GM23338 (cell line): ENCODE data around the gene ZNF783. TPM values are rescaled to one million over a fixed set of nuclear protein-coding genes. Genes with fewer than 3 reads are reported as not detected.

ENCODE experiments used
- ATAC-seq: fragments of 200-7000 bp; cut with Tn5 transposase; 3 replicates; pipeline ENCODE4 v1.9.1; 2020
- DNase-seq: peaks from one replicate; pipeline ENCODE4 v3.0.0-alpha.2; 2015; ENCODE audit warnings: low spot score
- H2AFZ ChIP-seq: fragments of 200-600 bp; sonication (generic); 2 replicates; pipeline ENCODE4 v1.8.0; 2016; ENCODE audit warnings: antibody characterized with exemption, mild to moderate bottlenecking, moderate library complexity
- H3F3A ChIP-seq: fragments of 200-600 bp; sonication (generic); replicated peaks from 2 replicates; pipeline ENCODE4 v1.8.0; 2017; ENCODE audit warnings: antibody characterized with exemption, mixed run types, low read depth
- H3K27ac ChIP-seq: fragments of 200-600 bp; sonication (generic); 2 replicates; pipeline ENCODE4 v1.6.1; 2016; ENCODE audit warnings: low read depth
- H3K27me3 ChIP-seq: fragments of 200-600 bp; sonication (generic); 2 replicates; pipeline ENCODE4 v1.8.0; 2016; ENCODE audit warnings: mild to moderate bottlenecking, mixed run types, moderate library complexity; ENCODE audit not compliant: insufficient read depth
- H3K36me3 ChIP-seq: fragments of 200-600 bp; sonication (generic); 2 replicates; pipeline ENCODE4 v1.8.0; 2016; ENCODE audit warnings: mild to moderate bottlenecking; ENCODE audit not compliant: insufficient read depth
- H3K4me1 ChIP-seq: fragments of 200-600 bp; sonication (generic); 2 replicates; pipeline ENCODE4 v1.8.0; 2016; ENCODE audit warnings: mild to moderate bottlenecking, moderate library complexity; ENCODE audit not compliant: insufficient read depth
- H3K4me2 ChIP-seq: fragments of 200-600 bp; sonication (generic); 2 replicates; pipeline ENCODE4 v1.7.1; 2017; ENCODE audit warnings: mixed run types
- H3K4me3 ChIP-seq: fragments of 200-600 bp; sonication (generic); 2 replicates; pipeline ENCODE4 v1.6.1; 2016; ENCODE audit warnings: mixed run types
- H3K79me2 ChIP-seq: fragments of 200-600 bp; sonication (generic); replicated peaks from 2 replicates; pipeline ENCODE4 v1.8.0; 2017; ENCODE audit warnings: mild to moderate bottlenecking; ENCODE audit not compliant: insufficient read depth
- H3K9me2 ChIP-seq: fragments of 200-600 bp; sonication (generic); 2 replicates; pipeline ENCODE4 v1.8.0; 2017; ENCODE audit not compliant: insufficient read depth
- H4K20me1 ChIP-seq: fragments of 200-600 bp; sonication (generic); replicated peaks from 2 replicates; pipeline ENCODE4 v1.8.0; 2017; ENCODE audit warnings: mild to moderate bottlenecking; ENCODE audit not compliant: insufficient read depth
- H3K27ac Mint-ChIP-seq: 2 replicates; pipeline ENCODE4 v1.8.0; 2020; ENCODE audit warnings: inconsistent platforms, mild to moderate bottlenecking, moderate library complexity, mixed read lengths
- H3K27me3 Mint-ChIP-seq: 3 replicates; pipeline ENCODE4 v1.8.0; 2022; ENCODE audit warnings: low read depth, mild to moderate bottlenecking, moderate library complexity, mixed read lengths, inconsistent platforms; ENCODE audit not compliant: insufficient read depth, poor library complexity
- H3K36me3 Mint-ChIP-seq: 3 replicates; pipeline ENCODE4 v1.8.0; 2021; ENCODE audit warnings: low read depth, mild to moderate bottlenecking, inconsistent platforms, moderate library complexity, mixed read lengths
- H3K4me1 Mint-ChIP-seq: 3 replicates; pipeline ENCODE4 v1.8.0; 2020; ENCODE audit warnings: mild to moderate bottlenecking, inconsistent platforms, mixed read lengths
- H3K4me3 Mint-ChIP-seq: 3 replicates; pipeline ENCODE4 v1.8.0; 2021; ENCODE audit warnings: moderate library complexity, mild to moderate bottlenecking, inconsistent platforms, mixed read lengths
- H3K9me3 Mint-ChIP-seq: 3 replicates; pipeline ENCODE4 v1.8.0; 2020; ENCODE audit warnings: moderate library complexity, mild to moderate bottlenecking, inconsistent platforms, mixed read lengths
- CREB1 ChIP-seq: fragments of 250-450 bp; sonication (Bioruptor Pico); IDR thresholded peaks from 2 replicates; pipeline ENCODE4 v1.5.0; 2020; ENCODE audit warnings: low read depth, mild to moderate bottlenecking, moderate library complexity
- JUNB ChIP-seq: IDR thresholded peaks from one replicate; pipeline ENCODE4 v1.6.1; 2016; ENCODE audit warnings: antibody characterized with exemption; ENCODE audit not compliant: unreplicated experiment
- NANOG ChIP-seq: IDR thresholded peaks from 2 replicates; pipeline ENCODE4 v1.6.1; 2016; ENCODE audit warnings: antibody characterized with exemption, borderline replicate concordance
- POLR2AphosphoS5 ChIP-seq: IDR thresholded peaks from 2 replicates; pipeline ENCODE4 v1.6.1; 2016; ENCODE audit warnings: antibody characterized with exemption, low read depth
- STAT1 ChIP-seq: IDR thresholded peaks from one replicate; pipeline ENCODE4 v1.6.1; 2016; ENCODE audit warnings: antibody characterized with exemption; ENCODE audit not compliant: unreplicated experiment
- ZNF331 ChIP-seq: fragments of 250-450 bp; sonication (Bioruptor Pico); IDR thresholded peaks from 2 replicates; pipeline ENCODE4 v1.5.0; 2020; ENCODE audit warnings: low read depth, mild to moderate bottlenecking, moderate library complexity
- polyA plus RNA-seq: library from polyadenylated mRNA; unstranded; fragments of >200 nt; fragmentation: Nextera tagmentation; extraction: Ambion mirVana; gene quantifications from 2 replicates; pipeline ENCODE4 v1.2.1, GENCODE V29; 2016
- total RNA-seq: library from RNA; depleted of rRNA; stranded (reverse); fragments of >200 nt; shearing (Covaris generic); gene quantifications from 2 replicates; pipeline ENCODE4 v1.2.3, GENCODE V29; 2014
- TF ChIP-seq, protein P1 (sequence below): fragments of 250-450 bp; sonication (Bioruptor Pico); IDR thresholded peaks from 2 replicates; pipeline ENCODE4 v1.5.0; 2020; ENCODE audit warnings: mild to moderate bottlenecking, moderate library complexity
- TF ChIP-seq, protein P2 (sequence below): IDR thresholded peaks from 2 replicates; pipeline ENCODE4 v1.6.1; 2016; ENCODE audit warnings: antibody characterized with exemption
- TF ChIP-seq, protein P3 (sequence below): IDR thresholded peaks from one replicate; pipeline ENCODE4 v1.6.1; 2018; ENCODE audit warnings: antibody characterized with exemption; ENCODE audit not compliant: unreplicated experiment
- TF ChIP-seq, protein P4 (sequence below), 2 experiments: fragments of 200-600 bp in 1 of 2; sonication (generic) in 1 of 2; conservative IDR thresholded peaks; 2 replicates each; pipeline versions ENCODE4 v1.5.1 to v1.6.1; 2016 to 2017; ENCODE audit warnings: antibody characterized with exemption in 2 of 2, low read depth in 2 of 2, mild to moderate bottlenecking in 2 of 2, moderate library complexity in 1 of 2

ZNF783 gene
- total and polyA plus RNA-seq, 2 experiments from 2014 or later = 2.1 to 9.0 TPM

DNA sequence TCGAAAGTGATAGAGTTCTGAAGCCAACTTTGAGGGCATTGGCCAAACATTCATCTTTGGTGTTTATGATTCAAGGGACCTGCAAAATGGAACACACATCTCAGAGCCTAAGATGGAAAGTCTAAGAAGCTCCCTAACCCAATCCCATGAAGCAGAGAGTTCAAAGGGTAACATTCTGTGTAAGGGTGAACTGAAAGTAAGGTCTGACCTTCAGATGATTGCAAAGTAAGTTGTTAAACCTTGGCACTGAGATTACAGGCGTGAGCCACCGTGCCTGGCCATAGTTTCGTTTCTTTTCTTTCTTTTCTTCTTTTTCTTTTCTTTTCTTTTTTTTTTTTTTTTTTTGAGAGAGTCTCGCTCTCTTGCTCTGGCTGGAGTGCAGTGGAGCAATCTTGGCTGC is 20.3 kb upstream of the ZNF783 start (continued):
- TF ChIP-seq, protein P1, sequence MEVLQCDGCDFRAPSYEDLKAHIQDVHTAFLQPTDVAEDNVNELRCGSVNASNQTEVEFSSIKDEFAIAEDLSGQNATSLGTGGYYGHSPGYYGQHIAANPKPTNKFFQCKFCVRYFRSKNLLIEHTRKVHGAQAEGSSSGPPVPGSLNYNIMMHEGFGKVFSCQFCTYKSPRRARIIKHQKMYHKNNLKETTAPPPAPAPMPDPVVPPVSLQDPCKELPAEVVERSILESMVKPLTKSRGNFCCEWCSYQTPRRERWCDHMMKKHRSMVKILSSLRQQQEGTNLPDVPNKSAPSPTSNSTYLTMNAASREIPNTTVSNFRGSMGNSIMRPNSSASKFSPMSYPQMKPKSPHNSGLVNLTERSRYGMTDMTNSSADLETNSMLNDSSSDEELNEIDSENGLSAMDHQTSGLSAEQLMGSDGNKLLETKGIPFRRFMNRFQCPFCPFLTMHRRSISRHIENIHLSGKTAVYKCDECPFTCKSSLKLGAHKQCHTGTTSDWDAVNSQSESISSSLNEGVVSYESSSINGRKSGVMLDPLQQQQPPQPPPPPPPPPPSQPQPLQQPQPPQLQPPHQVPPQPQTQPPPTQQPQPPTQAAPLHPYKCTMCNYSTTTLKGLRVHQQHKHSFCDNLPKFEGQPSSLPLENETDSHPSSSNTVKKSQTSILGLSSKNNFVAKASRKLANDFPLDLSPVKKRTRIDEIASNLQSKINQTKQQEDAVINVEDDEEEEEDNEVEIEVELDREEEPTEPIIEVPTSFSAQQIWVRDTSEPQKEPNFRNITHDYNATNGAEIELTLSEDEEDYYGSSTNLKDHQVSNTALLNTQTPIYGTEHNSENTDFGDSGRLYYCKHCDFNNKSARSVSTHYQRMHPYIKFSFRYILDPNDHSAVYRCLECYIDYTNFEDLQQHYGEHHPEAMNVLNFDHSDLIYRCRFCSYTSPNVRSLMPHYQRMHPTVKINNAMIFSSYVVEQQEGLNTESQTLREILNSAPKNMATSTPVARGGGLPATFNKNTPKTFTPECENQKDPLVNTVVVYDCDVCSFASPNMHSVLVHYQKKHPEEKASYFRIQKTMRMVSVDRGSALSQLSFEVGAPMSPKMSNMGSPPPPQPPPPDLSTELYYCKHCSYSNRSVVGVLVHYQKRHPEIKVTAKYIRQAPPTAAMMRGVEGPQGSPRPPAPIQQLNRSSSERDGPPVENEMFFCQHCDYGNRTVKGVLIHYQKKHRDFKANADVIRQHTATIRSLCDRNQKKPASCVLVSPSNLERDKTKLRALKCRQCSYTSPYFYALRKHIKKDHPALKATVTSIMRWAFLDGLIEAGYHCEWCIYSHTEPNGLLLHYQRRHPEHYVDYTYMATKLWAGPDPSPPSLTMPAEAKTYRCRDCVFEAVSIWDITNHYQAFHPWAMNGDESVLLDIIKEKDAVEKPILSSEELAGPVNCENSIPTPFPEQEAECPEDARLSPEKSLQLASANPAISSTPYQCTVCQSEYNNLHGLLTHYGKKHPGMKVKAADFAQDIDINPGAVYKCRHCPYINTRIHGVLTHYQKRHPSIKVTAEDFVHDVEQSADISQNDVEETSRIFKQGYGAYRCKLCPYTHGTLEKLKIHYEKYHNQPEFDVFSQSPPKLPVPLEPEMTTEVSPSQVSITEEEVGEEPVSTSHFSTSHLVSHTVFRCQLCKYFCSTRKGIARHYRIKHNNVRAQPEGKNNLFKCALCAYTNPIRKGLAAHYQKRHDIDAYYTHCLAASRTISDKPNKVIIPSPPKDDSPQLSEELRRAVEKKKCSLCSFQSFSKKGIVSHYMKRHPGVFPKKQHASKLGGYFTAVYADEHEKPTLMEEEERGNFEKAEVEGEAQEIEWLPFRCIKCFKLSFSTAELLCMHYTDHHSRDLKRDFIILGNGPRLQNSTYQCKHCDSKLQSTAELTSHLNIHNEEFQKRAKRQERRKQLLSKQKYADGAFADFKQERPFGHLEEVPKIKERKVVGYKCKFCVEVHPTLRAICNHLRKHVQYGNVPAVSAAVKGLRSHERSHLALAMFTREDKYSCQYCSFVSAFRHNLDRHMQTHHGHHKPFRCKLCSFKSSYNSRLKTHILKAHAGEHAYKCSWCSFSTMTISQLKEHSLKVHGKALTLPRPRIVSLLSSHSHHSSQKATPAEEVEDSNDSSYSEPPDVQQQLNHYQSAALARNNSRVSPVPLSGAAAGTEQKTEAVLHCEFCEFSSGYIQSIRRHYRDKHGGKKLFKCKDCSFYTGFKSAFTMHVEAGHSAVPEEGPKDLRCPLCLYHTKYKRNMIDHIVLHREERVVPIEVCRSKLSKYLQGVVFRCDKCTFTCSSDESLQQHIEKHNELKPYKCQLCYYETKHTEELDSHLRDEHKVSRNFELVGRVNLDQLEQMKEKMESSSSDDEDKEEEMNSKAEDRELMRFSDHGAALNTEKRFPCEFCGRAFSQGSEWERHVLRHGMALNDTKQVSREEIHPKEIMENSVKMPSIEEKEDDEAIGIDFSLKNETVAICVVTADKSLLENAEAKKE (CRISPR knock-in tag) = no peak

DNA sequence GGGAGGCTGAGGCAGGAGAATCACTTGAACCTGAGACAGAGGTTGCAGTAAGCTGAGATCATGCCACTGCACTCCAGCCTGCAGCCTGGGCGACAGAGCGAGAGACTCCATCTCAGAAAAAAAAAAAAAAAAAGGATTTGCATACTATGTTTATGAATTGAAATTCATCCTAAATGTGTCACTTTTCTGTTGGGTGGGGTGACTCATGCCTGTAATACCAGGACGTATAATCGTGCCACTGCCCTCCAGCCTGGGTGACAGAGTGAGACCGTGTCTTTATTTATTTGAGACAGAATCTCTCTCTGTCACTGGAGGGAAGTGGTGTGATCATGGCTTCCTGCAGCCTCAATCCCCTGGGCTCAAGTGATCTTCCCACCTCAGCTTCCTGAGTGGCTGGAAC is 16.8 kb upstream of the ZNF783 start:
- Histone ChIP-seq H3K27ac (no peak overlapping the region), H3F3A (no peaks in the 10 kb centered on the region), H3K9me2 (no peaks in the 10 kb centered on the region), H3K79me2 (peaks cover 90% of the 10 kb centered on the region), H2AFZ (no peak overlapping the region), H3K36me3 (no peaks in the 10 kb centered on the region), H3K4me1 (0 out of 2 replicates have a peak, but pooled peaks cover 7% of the 10 kb centered on the region), H4K20me1 (peaks cover 29% of the 10 kb centered on the region), H3K4me3 (no peak overlapping the region), H3K4me2 (no peak overlapping the region), H3K27me3 (no peaks in the 10 kb centered on the region)
- Mint-ChIP-seq H3K36me3 (peaks cover 18% of the 10 kb centered on the region), H3K27me3 (no peaks in the 10 kb centered on the region), H3K4me1 (peaks cover 4% of the 10 kb centered on the region), H3K4me3 (no peak overlapping the region), H3K27ac (no peak overlapping the region), H3K9me3 (peaks cover 7% of the 10 kb centered on the region; the same call in 2 of the 3 replicates)
- no peak for DNase-seq
- no peak for ATAC-seq
- TF ChIP-seq, protein P2, sequence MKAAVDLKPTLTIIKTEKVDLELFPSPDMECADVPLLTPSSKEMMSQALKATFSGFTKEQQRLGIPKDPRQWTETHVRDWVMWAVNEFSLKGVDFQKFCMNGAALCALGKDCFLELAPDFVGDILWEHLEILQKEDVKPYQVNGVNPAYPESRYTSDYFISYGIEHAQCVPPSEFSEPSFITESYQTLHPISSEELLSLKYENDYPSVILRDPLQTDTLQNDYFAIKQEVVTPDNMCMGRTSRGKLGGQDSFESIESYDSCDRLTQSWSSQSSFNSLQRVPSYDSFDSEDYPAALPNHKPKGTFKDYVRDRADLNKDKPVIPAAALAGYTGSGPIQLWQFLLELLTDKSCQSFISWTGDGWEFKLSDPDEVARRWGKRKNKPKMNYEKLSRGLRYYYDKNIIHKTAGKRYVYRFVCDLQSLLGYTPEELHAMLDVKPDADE = no peak
- TF ChIP-seq ZNF331 (CRISPR knock-in tag) = no peak
- no peak for TF ChIP-seq JUNB
- no peak for TF ChIP-seq POLR2AphosphoS5
- no peak for TF ChIP-seq STAT1
- TF ChIP-seq, protein P3, sequence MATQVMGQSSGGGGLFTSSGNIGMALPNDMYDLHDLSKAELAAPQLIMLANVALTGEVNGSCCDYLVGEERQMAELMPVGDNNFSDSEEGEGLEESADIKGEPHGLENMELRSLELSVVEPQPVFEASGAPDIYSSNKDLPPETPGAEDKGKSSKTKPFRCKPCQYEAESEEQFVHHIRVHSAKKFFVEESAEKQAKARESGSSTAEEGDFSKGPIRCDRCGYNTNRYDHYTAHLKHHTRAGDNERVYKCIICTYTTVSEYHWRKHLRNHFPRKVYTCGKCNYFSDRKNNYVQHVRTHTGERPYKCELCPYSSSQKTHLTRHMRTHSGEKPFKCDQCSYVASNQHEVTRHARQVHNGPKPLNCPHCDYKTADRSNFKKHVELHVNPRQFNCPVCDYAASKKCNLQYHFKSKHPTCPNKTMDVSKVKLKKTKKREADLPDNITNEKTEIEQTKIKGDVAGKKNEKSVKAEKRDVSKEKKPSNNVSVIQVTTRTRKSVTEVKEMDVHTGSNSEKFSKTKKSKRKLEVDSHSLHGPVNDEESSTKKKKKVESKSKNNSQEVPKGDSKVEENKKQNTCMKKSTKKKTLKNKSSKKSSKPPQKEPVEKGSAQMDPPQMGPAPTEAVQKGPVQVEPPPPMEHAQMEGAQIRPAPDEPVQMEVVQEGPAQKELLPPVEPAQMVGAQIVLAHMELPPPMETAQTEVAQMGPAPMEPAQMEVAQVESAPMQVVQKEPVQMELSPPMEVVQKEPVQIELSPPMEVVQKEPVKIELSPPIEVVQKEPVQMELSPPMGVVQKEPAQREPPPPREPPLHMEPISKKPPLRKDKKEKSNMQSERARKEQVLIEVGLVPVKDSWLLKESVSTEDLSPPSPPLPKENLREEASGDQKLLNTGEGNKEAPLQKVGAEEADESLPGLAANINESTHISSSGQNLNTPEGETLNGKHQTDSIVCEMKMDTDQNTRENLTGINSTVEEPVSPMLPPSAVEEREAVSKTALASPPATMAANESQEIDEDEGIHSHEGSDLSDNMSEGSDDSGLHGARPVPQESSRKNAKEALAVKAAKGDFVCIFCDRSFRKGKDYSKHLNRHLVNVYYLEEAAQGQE = no peak
- TF ChIP-seq NANOG = no peak
- TF ChIP-seq, protein P4, sequence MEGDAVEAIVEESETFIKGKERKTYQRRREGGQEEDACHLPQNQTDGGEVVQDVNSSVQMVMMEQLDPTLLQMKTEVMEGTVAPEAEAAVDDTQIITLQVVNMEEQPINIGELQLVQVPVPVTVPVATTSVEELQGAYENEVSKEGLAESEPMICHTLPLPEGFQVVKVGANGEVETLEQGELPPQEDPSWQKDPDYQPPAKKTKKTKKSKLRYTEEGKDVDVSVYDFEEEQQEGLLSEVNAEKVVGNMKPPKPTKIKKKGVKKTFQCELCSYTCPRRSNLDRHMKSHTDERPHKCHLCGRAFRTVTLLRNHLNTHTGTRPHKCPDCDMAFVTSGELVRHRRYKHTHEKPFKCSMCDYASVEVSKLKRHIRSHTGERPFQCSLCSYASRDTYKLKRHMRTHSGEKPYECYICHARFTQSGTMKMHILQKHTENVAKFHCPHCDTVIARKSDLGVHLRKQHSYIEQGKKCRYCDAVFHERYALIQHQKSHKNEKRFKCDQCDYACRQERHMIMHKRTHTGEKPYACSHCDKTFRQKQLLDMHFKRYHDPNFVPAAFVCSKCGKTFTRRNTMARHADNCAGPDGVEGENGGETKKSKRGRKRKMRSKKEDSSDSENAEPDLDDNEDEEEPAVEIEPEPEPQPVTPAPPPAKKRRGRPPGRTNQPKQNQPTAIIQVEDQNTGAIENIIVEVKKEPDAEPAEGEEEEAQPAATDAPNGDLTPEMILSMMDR (conservative IDR thresholded peaks at IDR 0.05; ENCODE audit: low read depth in 2 of 2) = no peak
- no peak for TF ChIP-seq CREB1 (CRISPR knock-in tag)
